GM23338 (cell line): Measurements from ENCODE around the gene ZBTB7C. TPM values are rescaled to one million over a fixed set of nuclear protein-coding genes. Genes with fewer than 3 reads are reported as not detected.

Experiments used
- ATAC-seq: fragments of 200-7000 bp; cut with Tn5 transposase; 3 replicates; pipeline ENCODE4 v1.9.1; 2020
- DNase-seq: peaks from one replicate; pipeline ENCODE4 v3.0.0-alpha.2; 2015; ENCODE audit warnings: low spot score
- H2AFZ ChIP-seq: fragments of 200-600 bp; sonication (generic); 2 replicates; pipeline ENCODE4 v1.8.0; 2016; ENCODE audit warnings: antibody characterized with exemption, mild to moderate bottlenecking, moderate library complexity
- H3F3A ChIP-seq: fragments of 200-600 bp; sonication (generic); replicated peaks from 2 replicates; pipeline ENCODE4 v1.8.0; 2017; ENCODE audit warnings: antibody characterized with exemption, mixed run types, low read depth
- H3K27ac ChIP-seq: fragments of 200-600 bp; sonication (generic); 2 replicates; pipeline ENCODE4 v1.6.1; 2016; ENCODE audit warnings: low read depth
- H3K27me3 ChIP-seq: fragments of 200-600 bp; sonication (generic); 2 replicates; pipeline ENCODE4 v1.8.0; 2016; ENCODE audit warnings: mild to moderate bottlenecking, mixed run types, moderate library complexity; ENCODE audit not compliant: insufficient read depth
- H3K36me3 ChIP-seq: fragments of 200-600 bp; sonication (generic); 2 replicates; pipeline ENCODE4 v1.8.0; 2016; ENCODE audit warnings: mild to moderate bottlenecking; ENCODE audit not compliant: insufficient read depth
- H3K4me1 ChIP-seq: fragments of 200-600 bp; sonication (generic); 2 replicates; pipeline ENCODE4 v1.8.0; 2016; ENCODE audit warnings: mild to moderate bottlenecking, moderate library complexity; ENCODE audit not compliant: insufficient read depth
- H3K4me2 ChIP-seq: fragments of 200-600 bp; sonication (generic); 2 replicates; pipeline ENCODE4 v1.7.1; 2017; ENCODE audit warnings: mixed run types
- H3K4me3 ChIP-seq: fragments of 200-600 bp; sonication (generic); 2 replicates; pipeline ENCODE4 v1.6.1; 2016; ENCODE audit warnings: mixed run types
- H3K79me2 ChIP-seq: fragments of 200-600 bp; sonication (generic); replicated peaks from 2 replicates; pipeline ENCODE4 v1.8.0; 2017; ENCODE audit warnings: mild to moderate bottlenecking; ENCODE audit not compliant: insufficient read depth
- H3K9me2 ChIP-seq: fragments of 200-600 bp; sonication (generic); 2 replicates; pipeline ENCODE4 v1.8.0; 2017; ENCODE audit not compliant: insufficient read depth
- H4K20me1 ChIP-seq: fragments of 200-600 bp; sonication (generic); replicated peaks from 2 replicates; pipeline ENCODE4 v1.8.0; 2017; ENCODE audit warnings: mild to moderate bottlenecking; ENCODE audit not compliant: insufficient read depth
- H3K27ac Mint-ChIP-seq: 2 replicates; pipeline ENCODE4 v1.8.0; 2020; ENCODE audit warnings: inconsistent platforms, mild to moderate bottlenecking, moderate library complexity, mixed read lengths
- H3K27me3 Mint-ChIP-seq: 3 replicates; pipeline ENCODE4 v1.8.0; 2022; ENCODE audit warnings: low read depth, mild to moderate bottlenecking, moderate library complexity, mixed read lengths, inconsistent platforms; ENCODE audit not compliant: insufficient read depth, poor library complexity
- H3K36me3 Mint-ChIP-seq: 3 replicates; pipeline ENCODE4 v1.8.0; 2021; ENCODE audit warnings: low read depth, mild to moderate bottlenecking, inconsistent platforms, moderate library complexity, mixed read lengths
- H3K4me1 Mint-ChIP-seq: 3 replicates; pipeline ENCODE4 v1.8.0; 2020; ENCODE audit warnings: mild to moderate bottlenecking, inconsistent platforms, mixed read lengths
- H3K4me3 Mint-ChIP-seq: 3 replicates; pipeline ENCODE4 v1.8.0; 2021; ENCODE audit warnings: moderate library complexity, mild to moderate bottlenecking, inconsistent platforms, mixed read lengths
- H3K9me3 Mint-ChIP-seq: 3 replicates; pipeline ENCODE4 v1.8.0; 2020; ENCODE audit warnings: moderate library complexity, mild to moderate bottlenecking, inconsistent platforms, mixed read lengths
- polyA plus RNA-seq: library from polyadenylated mRNA; unstranded; fragments of >200 nt; fragmentation: Nextera tagmentation; extraction: Ambion mirVana; gene quantifications from 2 replicates; pipeline ENCODE4 v1.2.1, GENCODE V29; 2016
- total RNA-seq: library from RNA; depleted of rRNA; stranded (reverse); fragments of >200 nt; shearing (Covaris generic); gene quantifications from 2 replicates; pipeline ENCODE4 v1.2.3, GENCODE V29; 2014
- TF ChIP-seq, protein P1 (sequence below): fragments of 250-450 bp; sonication (Bioruptor Pico); IDR thresholded peaks from 2 replicates; pipeline ENCODE4 v1.5.0; 2020; ENCODE audit warnings: mild to moderate bottlenecking, moderate library complexity
- TF ChIP-seq, protein P2 (sequence below), 2 experiments: fragments of 200-600 bp in 1 of 2; sonication (generic) in 1 of 2; conservative IDR thresholded peaks; 2 replicates each; pipeline versions ENCODE4 v1.5.1 to v1.6.1; 2016 to 2017; ENCODE audit warnings: antibody characterized with exemption in 2 of 2, low read depth in 2 of 2, mild to moderate bottlenecking in 2 of 2, moderate library complexity in 1 of 2

ZBTB7C gene
- total and polyA plus RNA-seq, 2 experiments from 2014 or later, result 0.03 to 0.14 TPM

DNA sequence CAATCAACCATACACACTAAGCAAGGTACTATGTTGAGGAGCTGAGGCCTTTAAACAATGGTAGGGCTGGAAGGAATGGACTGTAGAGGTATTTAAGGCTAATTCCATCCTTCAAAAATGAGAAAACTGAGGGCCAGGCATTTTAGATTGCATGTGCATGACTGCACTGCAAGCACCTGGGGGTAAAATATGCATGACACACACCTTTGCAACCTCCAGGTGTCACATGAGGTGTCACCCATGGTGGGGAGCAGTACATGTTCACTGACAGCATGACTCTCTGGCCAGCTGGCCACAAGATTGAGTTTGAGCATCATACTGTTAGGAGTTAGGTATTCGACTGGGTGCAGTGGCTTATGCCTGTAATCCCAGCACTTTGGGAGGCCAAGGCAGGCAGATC, 182.8 kb downstream of the ZBTB7C start:
- H3K36me3 ChIP-seq, result no peaks in the 10 kb centered on the region

GRCh38 chr18:48222118-48222517, 187.1 kb downstream of the ZBTB7C start:
- Mint-ChIP-seq H3K9me3 (no peaks in the 10 kb centered on the region), H3K27ac (no peak overlapping the region), H3K4me3 (no peak overlapping the region), H3K36me3 (no peaks in the 10 kb centered on the region), H3K27me3 (peaks cover 3% of the 10 kb centered on the region), H3K4me1 (peaks cover 6% of the 10 kb centered on the region; the same call in 1 of the 3 replicates)
- H3K27me3 ChIP-seq, result no peaks in the 10 kb centered on the region
- H3F3A ChIP-seq, result no peaks in the 10 kb centered on the region
- no peaks in the 10 kb centered on the region for H4K20me1 ChIP-seq
- no peaks in the 10 kb centered on the region for H3K4me1 ChIP-seq
- no peaks in the 10 kb centered on the region for H3K79me2 ChIP-seq
- H3K36me3 ChIP-seq, result no peaks in the 10 kb centered on the region
- DNase-seq, result no peak
- no peak overlapping the region for H2AFZ ChIP-seq
- no peaks in the 10 kb centered on the region for H3K9me2 ChIP-seq
- H3K4me3 ChIP-seq, result no peak overlapping the region
- TF ChIP-seq, protein P1, sequence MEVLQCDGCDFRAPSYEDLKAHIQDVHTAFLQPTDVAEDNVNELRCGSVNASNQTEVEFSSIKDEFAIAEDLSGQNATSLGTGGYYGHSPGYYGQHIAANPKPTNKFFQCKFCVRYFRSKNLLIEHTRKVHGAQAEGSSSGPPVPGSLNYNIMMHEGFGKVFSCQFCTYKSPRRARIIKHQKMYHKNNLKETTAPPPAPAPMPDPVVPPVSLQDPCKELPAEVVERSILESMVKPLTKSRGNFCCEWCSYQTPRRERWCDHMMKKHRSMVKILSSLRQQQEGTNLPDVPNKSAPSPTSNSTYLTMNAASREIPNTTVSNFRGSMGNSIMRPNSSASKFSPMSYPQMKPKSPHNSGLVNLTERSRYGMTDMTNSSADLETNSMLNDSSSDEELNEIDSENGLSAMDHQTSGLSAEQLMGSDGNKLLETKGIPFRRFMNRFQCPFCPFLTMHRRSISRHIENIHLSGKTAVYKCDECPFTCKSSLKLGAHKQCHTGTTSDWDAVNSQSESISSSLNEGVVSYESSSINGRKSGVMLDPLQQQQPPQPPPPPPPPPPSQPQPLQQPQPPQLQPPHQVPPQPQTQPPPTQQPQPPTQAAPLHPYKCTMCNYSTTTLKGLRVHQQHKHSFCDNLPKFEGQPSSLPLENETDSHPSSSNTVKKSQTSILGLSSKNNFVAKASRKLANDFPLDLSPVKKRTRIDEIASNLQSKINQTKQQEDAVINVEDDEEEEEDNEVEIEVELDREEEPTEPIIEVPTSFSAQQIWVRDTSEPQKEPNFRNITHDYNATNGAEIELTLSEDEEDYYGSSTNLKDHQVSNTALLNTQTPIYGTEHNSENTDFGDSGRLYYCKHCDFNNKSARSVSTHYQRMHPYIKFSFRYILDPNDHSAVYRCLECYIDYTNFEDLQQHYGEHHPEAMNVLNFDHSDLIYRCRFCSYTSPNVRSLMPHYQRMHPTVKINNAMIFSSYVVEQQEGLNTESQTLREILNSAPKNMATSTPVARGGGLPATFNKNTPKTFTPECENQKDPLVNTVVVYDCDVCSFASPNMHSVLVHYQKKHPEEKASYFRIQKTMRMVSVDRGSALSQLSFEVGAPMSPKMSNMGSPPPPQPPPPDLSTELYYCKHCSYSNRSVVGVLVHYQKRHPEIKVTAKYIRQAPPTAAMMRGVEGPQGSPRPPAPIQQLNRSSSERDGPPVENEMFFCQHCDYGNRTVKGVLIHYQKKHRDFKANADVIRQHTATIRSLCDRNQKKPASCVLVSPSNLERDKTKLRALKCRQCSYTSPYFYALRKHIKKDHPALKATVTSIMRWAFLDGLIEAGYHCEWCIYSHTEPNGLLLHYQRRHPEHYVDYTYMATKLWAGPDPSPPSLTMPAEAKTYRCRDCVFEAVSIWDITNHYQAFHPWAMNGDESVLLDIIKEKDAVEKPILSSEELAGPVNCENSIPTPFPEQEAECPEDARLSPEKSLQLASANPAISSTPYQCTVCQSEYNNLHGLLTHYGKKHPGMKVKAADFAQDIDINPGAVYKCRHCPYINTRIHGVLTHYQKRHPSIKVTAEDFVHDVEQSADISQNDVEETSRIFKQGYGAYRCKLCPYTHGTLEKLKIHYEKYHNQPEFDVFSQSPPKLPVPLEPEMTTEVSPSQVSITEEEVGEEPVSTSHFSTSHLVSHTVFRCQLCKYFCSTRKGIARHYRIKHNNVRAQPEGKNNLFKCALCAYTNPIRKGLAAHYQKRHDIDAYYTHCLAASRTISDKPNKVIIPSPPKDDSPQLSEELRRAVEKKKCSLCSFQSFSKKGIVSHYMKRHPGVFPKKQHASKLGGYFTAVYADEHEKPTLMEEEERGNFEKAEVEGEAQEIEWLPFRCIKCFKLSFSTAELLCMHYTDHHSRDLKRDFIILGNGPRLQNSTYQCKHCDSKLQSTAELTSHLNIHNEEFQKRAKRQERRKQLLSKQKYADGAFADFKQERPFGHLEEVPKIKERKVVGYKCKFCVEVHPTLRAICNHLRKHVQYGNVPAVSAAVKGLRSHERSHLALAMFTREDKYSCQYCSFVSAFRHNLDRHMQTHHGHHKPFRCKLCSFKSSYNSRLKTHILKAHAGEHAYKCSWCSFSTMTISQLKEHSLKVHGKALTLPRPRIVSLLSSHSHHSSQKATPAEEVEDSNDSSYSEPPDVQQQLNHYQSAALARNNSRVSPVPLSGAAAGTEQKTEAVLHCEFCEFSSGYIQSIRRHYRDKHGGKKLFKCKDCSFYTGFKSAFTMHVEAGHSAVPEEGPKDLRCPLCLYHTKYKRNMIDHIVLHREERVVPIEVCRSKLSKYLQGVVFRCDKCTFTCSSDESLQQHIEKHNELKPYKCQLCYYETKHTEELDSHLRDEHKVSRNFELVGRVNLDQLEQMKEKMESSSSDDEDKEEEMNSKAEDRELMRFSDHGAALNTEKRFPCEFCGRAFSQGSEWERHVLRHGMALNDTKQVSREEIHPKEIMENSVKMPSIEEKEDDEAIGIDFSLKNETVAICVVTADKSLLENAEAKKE, result no peak
- ATAC-seq, result no peak
- no peak overlapping the region for H3K27ac ChIP-seq
- H3K4me2 ChIP-seq, result no peak overlapping the region

More for the DNA sequence above, 182.8 kb downstream of the ZBTB7C start:
- H3K79me2 ChIP-seq, result no peaks in the 10 kb centered on the region
- H3K4me1 Mint-ChIP-seq, result peaks cover 13% of the 10 kb centered on the region
- peaks cover 3% of the 10 kb centered on the region; the same call in 1 of the 2 replicates for H3K4me1 ChIP-seq
- H3K9me2 ChIP-seq, result no peaks in the 10 kb centered on the region
- DNase-seq, result no peak
- no peaks in the 10 kb centered on the region for H3K27me3 Mint-ChIP-seq
- H3K4me3 ChIP-seq, result no peak overlapping the region
- ATAC-seq, result no peak
- H3F3A ChIP-seq, result 0 out of 2 replicates have a peak, but pooled peaks cover 3% of the 10 kb centered on the region
- no peak overlapping the region for H3K4me3 Mint-ChIP-seq
- no peak overlapping the region for H3K27ac ChIP-seq
- H3K4me2 ChIP-seq, result no peak overlapping the region
- no peaks in the 10 kb centered on the region for H3K27me3 ChIP-seq
- no peaks in the 10 kb centered on the region; the same call in 1 of the 2 replicates for H4K20me1 ChIP-seq
- H3K9me3 Mint-ChIP-seq, result no peaks in the 10 kb centered on the region
- no peaks in the 10 kb centered on the region for H3K36me3 Mint-ChIP-seq
- no peak overlapping the region for H3K27ac Mint-ChIP-seq
- H2AFZ ChIP-seq, result no peak overlapping the region
- TF ChIP-seq, protein P2, sequence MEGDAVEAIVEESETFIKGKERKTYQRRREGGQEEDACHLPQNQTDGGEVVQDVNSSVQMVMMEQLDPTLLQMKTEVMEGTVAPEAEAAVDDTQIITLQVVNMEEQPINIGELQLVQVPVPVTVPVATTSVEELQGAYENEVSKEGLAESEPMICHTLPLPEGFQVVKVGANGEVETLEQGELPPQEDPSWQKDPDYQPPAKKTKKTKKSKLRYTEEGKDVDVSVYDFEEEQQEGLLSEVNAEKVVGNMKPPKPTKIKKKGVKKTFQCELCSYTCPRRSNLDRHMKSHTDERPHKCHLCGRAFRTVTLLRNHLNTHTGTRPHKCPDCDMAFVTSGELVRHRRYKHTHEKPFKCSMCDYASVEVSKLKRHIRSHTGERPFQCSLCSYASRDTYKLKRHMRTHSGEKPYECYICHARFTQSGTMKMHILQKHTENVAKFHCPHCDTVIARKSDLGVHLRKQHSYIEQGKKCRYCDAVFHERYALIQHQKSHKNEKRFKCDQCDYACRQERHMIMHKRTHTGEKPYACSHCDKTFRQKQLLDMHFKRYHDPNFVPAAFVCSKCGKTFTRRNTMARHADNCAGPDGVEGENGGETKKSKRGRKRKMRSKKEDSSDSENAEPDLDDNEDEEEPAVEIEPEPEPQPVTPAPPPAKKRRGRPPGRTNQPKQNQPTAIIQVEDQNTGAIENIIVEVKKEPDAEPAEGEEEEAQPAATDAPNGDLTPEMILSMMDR (conservative IDR thresholded peaks at IDR 0.05; ENCODE audit: low read depth in 2 of 2), result no peak
